HCT116 (cell line): Measurements from ENCODE around the gene TMEM132A. TPM values are rescaled to one million over a fixed set of nuclear protein-coding genes. Genes with fewer than 3 reads are reported as not detected.

Experiments
- ATAC-seq: fragments of 200-7000 bp; cut with Tn5 transposase; 2 replicates; pipeline ENCODE4 v1.9.1; 2020; ENCODE audit warnings: mild to moderate bottlenecking, moderate library complexity
- BruUV-seq: library from RNA; stranded (reverse); fragments of 400-500 nt; replicated peaks from 2 replicates; lab custom pipeline; 2021; lab: Mats Ljungman, UMichigan
- CTCF ChIA-PET: fragments of 300-600 bp; sonication (Branson Sonifier 250); formaldehyde crosslinking; loops from one replicate; lab custom pipeline; 2021; ENCODE audit warnings: antibody characterized with exemption; lab: Charles Lee
- POLR2A ChIA-PET: fragments of 300-600, 350-600 bp; sonication (Branson Sonifier 250); formaldehyde crosslinking; loops from one replicate; lab custom pipeline; 2021; ENCODE audit warnings: antibody characterized with exemption; lab: Charles Lee
- RAD21 ChIA-PET, 2 experiments: fragments of 300-600 bp; sonication (Branson Sonifier 250); formaldehyde crosslinking; loops; one replicate each; lab custom pipeline; 2023; ENCODE audit warnings: low total read pairs in 2 of 2; ENCODE audit not compliant: uncharacterized antibody in 2 of 2, unreplicated experiment in 2 of 2, low non-redundant PET in 1 of 2; lab: Charles Lee
- DNase-seq: peaks from one replicate; pipeline ENCODE4 v3.0.0-alpha.2; 2010; ENCODE audit warnings: low read depth, low spot score
- H2AFZ ChIP-seq: fragments of 200-600 bp; shearing (Covaris generic), sonication (generic); 2 replicates; pipeline ENCODE4 v1.6.1; 2017; ENCODE audit warnings: low read depth, mixed run types, mixed read lengths, antibody characterized with exemption, low read length; ENCODE audit not compliant: poor library complexity, severe bottlenecking
- H3K27ac ChIP-seq: 2 replicates; pipeline ENCODE4 v1.5.1; 2012; ENCODE audit warnings: low read depth, low read length
- H3K27me3 ChIP-seq: fragments of 200-600 bp; sonication (generic); 2 replicates; pipeline ENCODE4 v1.6.1; 2016; ENCODE audit warnings: mixed run types, low read length, mixed read lengths; ENCODE audit not compliant: insufficient read depth
- H3K36me3 ChIP-seq, 2 experiments: fragments of 200-500 bp in 1 of 2; fragments of 200-600 bp in 1 of 2; sonication (Bioruptor generic) in 1 of 2; sonication (generic) in 1 of 2; 2 replicates each; pipeline versions ENCODE4 v1.5.1 to v1.6.1; 2014 to 2016; ENCODE audit warnings: low read length in 2 of 2, inconsistent platforms in 1 of 2, mixed read lengths in 1 of 2, mixed run types in 1 of 2; ENCODE audit not compliant: insufficient read depth in 2 of 2, control insufficient read depth in 1 of 2
- H3K4me1 ChIP-seq, 2 experiments: fragments of 200-600 bp in 1 of 2; sonication (generic) in 1 of 2; 2 replicates each; pipeline versions ENCODE4 v1.5.1 to v1.6.1; 2012 to 2017; ENCODE audit warnings: low read length in 2 of 2, inconsistent platforms in 1 of 2, mild to moderate bottlenecking in 1 of 2, mixed read lengths in 1 of 2, mixed run types in 1 of 2, moderate library complexity in 1 of 2; ENCODE audit not compliant: insufficient read depth in 2 of 2, control insufficient read depth in 1 of 2
- H3K4me2 ChIP-seq: fragments of 200-600 bp; sonication (generic); 2 replicates; pipeline ENCODE4 v1.6.1; 2017; ENCODE audit warnings: mixed run types, low read length, mixed read lengths
- H3K4me3 ChIP-seq, 2 experiments: fragments of 200-600 bp in 1 of 2; sonication (generic) in 1 of 2; replicated peaks in 1 of 2; 2 replicates each; pipeline ENCODE4 v1.5.1; 2011 to 2016; ENCODE audit warnings: low read length in 2 of 2, control low read depth in 1 of 2, low read depth in 1 of 2, mild to moderate bottlenecking in 1 of 2, mixed read lengths in 1 of 2, mixed run types in 1 of 2
- H3K79me2 ChIP-seq: fragments of 200-600 bp; sonication (generic); 2 replicates; pipeline ENCODE4 v1.6.1; 2017; ENCODE audit warnings: mild to moderate bottlenecking, mixed run types, low read length, moderate library complexity, mixed read lengths; ENCODE audit not compliant: insufficient read depth
- H3K9ac ChIP-seq: fragments of 200-600 bp; sonication (generic); 2 replicates; pipeline ENCODE4 v1.6.1; 2016; ENCODE audit warnings: low read length, mixed read lengths
- H3K9me2 ChIP-seq: fragments of 200-600 bp; sonication (generic), shearing (Covaris generic); 2 replicates; pipeline ENCODE4 v1.6.1; 2017; ENCODE audit warnings: mixed run types, mild to moderate bottlenecking, moderate library complexity; ENCODE audit not compliant: insufficient read depth
- H3K9me3 ChIP-seq, 2 experiments: fragments of 200-500 bp in 1 of 2; fragments of 200-600 bp in 1 of 2; sonication (Bioruptor generic) in 1 of 2; sonication (generic) in 1 of 2; 2 replicates each; pipeline ENCODE4 v1.6.1; 2014 to 2017; ENCODE audit warnings: low read length in 2 of 2, mixed read lengths in 2 of 2, inconsistent platforms in 1 of 2, low read depth in 1 of 2, mild to moderate bottlenecking in 1 of 2, mixed run types in 1 of 2, moderate library complexity in 1 of 2; ENCODE audit not compliant: control insufficient read depth in 1 of 2, insufficient read depth in 1 of 2
- H4K20me1 ChIP-seq: fragments of 200-600 bp; sonication (generic), shearing (Covaris generic); 2 replicates; pipeline ENCODE4 v1.6.1; 2017; ENCODE audit warnings: mixed run types, mild to moderate bottlenecking, moderate library complexity; ENCODE audit not compliant: insufficient read depth
- CBX3 ChIP-seq: IDR thresholded peaks from 2 replicates; pipeline ENCODE4 v1.6.1; 2012; ENCODE audit warnings: low read depth
- CEBPB ChIP-seq: IDR thresholded peaks from 2 replicates; pipeline ENCODE4 v1.6.1; 2012; ENCODE audit warnings: low read depth
- CTCF ChIP-seq, 3 experiments: fragments of 200-600 bp in 1 of 3; sonication (generic) in 1 of 3; IDR thresholded peaks in 2 of 3; conservative IDR thresholded peaks in 1 of 3; 2 replicates each; pipeline ENCODE4 v1.5.1; 2012 to 2017; ENCODE audit warnings: low read depth in 2 of 3, low read length in 2 of 3, antibody characterized with exemption in 1 of 3, borderline replicate concordance in 1 of 3, control low read depth in 1 of 3, mild to moderate bottlenecking in 1 of 3, mixed read lengths in 1 of 3, mixed run types in 1 of 3, moderate library complexity in 1 of 3; ENCODE audit not compliant: insufficient read depth in 1 of 3
- EGR1 ChIP-seq: IDR thresholded peaks from 2 replicates; pipeline ENCODE4 v1.6.1; 2012; ENCODE audit warnings: low read depth
- ELF1 ChIP-seq: IDR thresholded peaks from 2 replicates; pipeline ENCODE4 v1.6.1; 2012; ENCODE audit warnings: low read depth, borderline replicate concordance
- FOSL1 ChIP-seq: IDR thresholded peaks from 2 replicates; pipeline ENCODE4 v1.6.1; 2012; ENCODE audit warnings: low read depth
- POLR2A ChIP-seq: IDR thresholded peaks from 2 replicates; pipeline ENCODE4 v1.7.0; 2011; ENCODE audit warnings: borderline replicate concordance; ENCODE audit not compliant: insufficient read depth, insufficient read length; ENCODE audit errors: extremely low read depth
- POLR2AphosphoS5 ChIP-seq: IDR thresholded peaks from 2 replicates; pipeline ENCODE4 v1.6.1; 2011; ENCODE audit warnings: mild to moderate bottlenecking, low read depth, low read length, moderate library complexity
- RAD21 ChIP-seq: IDR thresholded peaks from 2 replicates; pipeline ENCODE4 v1.6.1; 2012; ENCODE audit warnings: low read depth, mild to moderate bottlenecking
- SP1 ChIP-seq: IDR thresholded peaks from 2 replicates; pipeline ENCODE4 v1.6.1; 2012; ENCODE audit warnings: low read depth
- TCF7L2 ChIP-seq: IDR thresholded peaks from 2 replicates; pipeline ENCODE4 v1.7.0; 2011; ENCODE audit warnings: borderline replicate concordance, inconsistent platforms; ENCODE audit not compliant: insufficient read depth, insufficient read length; ENCODE audit errors: extremely low read depth
- ZFX ChIP-seq: fragments of 450-650 bp; IDR thresholded peaks from 2 replicates; pipeline ENCODE4 v1.6.1; 2017
- ZNF274 ChIP-seq: fragments of 200-500 bp; sonication (Bioruptor generic); IDR thresholded peaks from 2 replicates; pipeline ENCODE4 v1.6.1; 2014; ENCODE audit warnings: mild to moderate bottlenecking, low read depth, low read length, inconsistent platforms
- intact Hi-C: fragments of 100-400 bp; cut with micrococcal nuclease; formaldehyde crosslinking; loops from 2 replicates; pipeline ENCODE4 v1.10.0; 2022
- total RNA-seq: library from RNA; stranded (reverse); gene quantifications from one replicate; pipeline ENCODE4 v1.2.1, GENCODE V29; 2021; ENCODE audit not compliant: unreplicated experiment
- TF ChIP-seq, protein P1 (sequence below): IDR thresholded peaks from 2 replicates; pipeline ENCODE4 v1.6.1; 2012
- TF ChIP-seq, protein P2 (sequence below): IDR thresholded peaks from 2 replicates; pipeline ENCODE4 v1.6.1; 2011; ENCODE audit warnings: mild to moderate bottlenecking, low read length, moderate library complexity; ENCODE audit not compliant: insufficient replicate concordance; ENCODE audit errors: extremely low read depth
- TF ChIP-seq, protein P3 (sequence below): IDR thresholded peaks from 2 replicates; pipeline ENCODE4 v1.6.1; 2012

TMEM132A gene
- total RNA-seq, 1 experiment from 2014 or later, result 120 TPM

DNA sequence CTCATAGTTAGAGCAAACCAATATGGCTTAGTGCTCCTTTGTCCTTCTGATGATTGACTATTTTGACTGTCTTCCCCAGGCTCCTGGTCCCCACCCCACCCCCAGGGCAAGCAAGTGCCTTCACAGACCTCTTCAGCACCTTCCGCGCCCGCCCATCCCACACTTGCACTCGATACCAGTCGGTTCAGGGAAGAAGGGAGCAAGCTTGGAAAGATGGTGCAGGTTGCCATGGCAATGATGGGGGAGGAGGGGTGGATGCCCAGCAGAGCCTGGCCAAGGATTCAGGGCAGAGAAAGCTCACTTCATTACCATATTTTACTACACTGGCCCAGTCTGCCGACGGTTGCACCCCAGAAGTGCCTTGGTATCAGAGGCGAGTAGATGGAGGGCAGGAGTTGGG is 2.2 kb downstream of the TMEM132A start:
- TF ChIP-seq POLR2A, result no peak
- TF ChIP-seq FOSL1, result no peak
- TF ChIP-seq RAD21, result no peak
- TF ChIP-seq EGR1, result no peak
- TF ChIP-seq POLR2AphosphoS5, result no peak
- TF ChIP-seq, protein P1, sequence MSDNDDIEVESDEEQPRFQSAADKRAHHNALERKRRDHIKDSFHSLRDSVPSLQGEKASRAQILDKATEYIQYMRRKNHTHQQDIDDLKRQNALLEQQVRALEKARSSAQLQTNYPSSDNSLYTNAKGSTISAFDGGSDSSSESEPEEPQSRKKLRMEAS, result no peak
- no peak for TF ChIP-seq ZFX
- intact Hi-C loops, result no loop called here
- no TSS peak for BruUV-seq
- ATAC-seq, result no peak
- H3K27me3 ChIP-seq, result no peaks in the 10 kb centered on the region
- no peaks in the 10 kb centered on the region; the same call in 1 of the 2 replicates for H3K79me2 ChIP-seq
- CTCF ChIA-PET, result no interaction called here
- no peaks in the 10 kb centered on the region for H4K20me1 ChIP-seq
- no peaks in the 10 kb centered on the region for H3K9me2 ChIP-seq
- RAD21 ChIA-PET, result no interaction called here
- no peak overlapping the region for H2AFZ ChIP-seq
- H3K27ac ChIP-seq, result no peak overlapping the region
- no peak overlapping the region for H3K9ac ChIP-seq
- H3K4me2 ChIP-seq, result no peak overlapping the region
- no peaks in the 10 kb centered on the region for H3K9me3 ChIP-seq
- H3K36me3 ChIP-seq, result peaks cover 19 to 20% of the 10 kb centered on the region in 2 experiments; a peak in 3 of 4 replicates
- POLR2A ChIA-PET, result no interaction called here
- H3K4me1 ChIP-seq, result peaks cover 18 to 26% of the 10 kb centered on the region in 2 experiments
- no peak for DNase-seq
- H3K4me3 ChIP-seq, result no peak overlapping the region

DNA sequence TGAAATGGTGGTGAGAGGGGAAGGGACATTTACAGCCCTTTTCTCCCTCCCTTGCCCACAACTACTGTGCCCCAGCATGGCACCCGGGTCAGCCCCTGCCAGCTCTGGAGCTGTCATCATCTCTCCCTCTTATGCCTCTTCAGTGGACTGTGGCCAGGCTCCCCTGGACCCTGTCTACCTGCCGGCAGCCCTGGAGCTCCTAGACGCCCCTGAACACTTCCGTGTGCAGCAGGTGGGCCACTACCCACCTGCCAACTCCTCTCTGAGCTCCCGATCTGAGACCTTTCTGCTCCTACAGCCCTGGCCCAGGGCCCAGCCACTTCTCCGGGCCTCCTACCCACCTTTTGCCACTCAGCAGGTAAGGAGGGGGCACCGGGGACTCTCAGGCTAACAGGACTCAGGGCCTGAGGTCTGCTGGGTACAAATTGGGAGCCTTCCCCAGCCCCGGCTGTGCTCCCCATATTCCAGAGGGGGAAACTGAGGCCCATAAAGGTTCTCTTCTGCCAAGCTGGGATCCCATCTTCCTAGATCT is 2.9 kb downstream of the TMEM132A start:
- Histone ChIP-seq H3K9me3 (no peaks in the 10 kb centered on the region), H3K4me1 (peaks cover 18 to 26% of the 10 kb centered on the region in 2 experiments), H3K4me3 (no peak overlapping the region), H3K27me3 (no peaks in the 10 kb centered on the region), H4K20me1 (no peaks in the 10 kb centered on the region), H3K9ac (no peak overlapping the region), H3K79me2 (no peaks in the 10 kb centered on the region; the same call in 1 of the 2 replicates), H3K27ac (no peak overlapping the region), H3K4me2 (no peak overlapping the region), H3K9me2 (no peaks in the 10 kb centered on the region), H2AFZ (no peak overlapping the region), H3K36me3 (peaks cover 17 to 22% of the 10 kb centered on the region in 2 experiments; a peak in 3 of 4 replicates)
- BruUV-seq, result no TSS peak
- ATAC-seq, result no peak
- ChIA-PET RAD21 (no interaction called here), CTCF (no interaction called here), POLR2A (no interaction called here)
- intact Hi-C loops, result no loop called here
- no peak for DNase-seq
- TF ChIP-seq EGR1, result no peak
- TF ChIP-seq RAD21, result no peak
- TF ChIP-seq FOSL1, result no peak
- no peak for TF ChIP-seq ZNF274
- TF ChIP-seq TCF7L2, result no peak
- TF ChIP-seq POLR2AphosphoS5, result no peak
- no peak for TF ChIP-seq SP1
- TF ChIP-seq CEBPB, result no peak
- TF ChIP-seq CBX3, result no peak
- TF ChIP-seq CTCF (IDR thresholded peaks at IDR 0.05 in 2 of 3, conservative IDR thresholded peaks at IDR 0.05 in 1 of 3; ENCODE audit: borderline replicate concordance in 1 of 3, insufficient read depth in 1 of 3, low read depth in 2 of 3, low read length in 2 of 3), result no peak
- TF ChIP-seq, protein P2, sequence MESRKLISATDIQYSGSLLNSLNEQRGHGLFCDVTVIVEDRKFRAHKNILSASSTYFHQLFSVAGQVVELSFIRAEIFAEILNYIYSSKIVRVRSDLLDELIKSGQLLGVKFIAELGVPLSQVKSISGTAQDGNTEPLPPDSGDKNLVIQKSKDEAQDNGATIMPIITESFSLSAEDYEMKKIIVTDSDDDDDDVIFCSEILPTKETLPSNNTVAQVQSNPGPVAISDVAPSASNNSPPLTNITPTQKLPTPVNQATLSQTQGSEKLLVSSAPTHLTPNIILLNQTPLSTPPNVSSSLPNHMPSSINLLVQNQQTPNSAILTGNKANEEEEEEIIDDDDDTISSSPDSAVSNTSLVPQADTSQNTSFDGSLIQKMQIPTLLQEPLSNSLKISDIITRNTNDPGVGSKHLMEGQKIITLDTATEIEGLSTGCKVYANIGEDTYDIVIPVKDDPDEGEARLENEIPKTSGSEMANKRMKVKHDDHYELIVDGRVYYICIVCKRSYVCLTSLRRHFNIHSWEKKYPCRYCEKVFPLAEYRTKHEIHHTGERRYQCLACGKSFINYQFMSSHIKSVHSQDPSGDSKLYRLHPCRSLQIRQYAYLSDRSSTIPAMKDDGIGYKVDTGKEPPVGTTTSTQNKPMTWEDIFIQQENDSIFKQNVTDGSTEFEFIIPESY, result no peak
- TF ChIP-seq, protein P3, sequence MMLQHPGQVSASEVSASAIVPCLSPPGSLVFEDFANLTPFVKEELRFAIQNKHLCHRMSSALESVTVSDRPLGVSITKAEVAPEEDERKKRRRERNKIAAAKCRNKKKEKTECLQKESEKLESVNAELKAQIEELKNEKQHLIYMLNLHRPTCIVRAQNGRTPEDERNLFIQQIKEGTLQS, result no peak
- TF ChIP-seq ELF1, result no peak
- TF ChIP-seq, protein P1, result no peak
